T-helper 17 cell (primary cell): ENCODE data around the gene TGFB2. TPM values are rescaled to one million over a fixed set of nuclear protein-coding genes. Genes with fewer than 3 reads are reported as not detected.

Experiments used
- ATAC-seq: fragments of 150-1000 bp; cut with Tn5 transposase; 2 replicates; pipeline ENCODE4 v1.10.0; 2021; ENCODE audit warnings: mild to moderate bottlenecking, moderate library complexity
- DNase-seq, 3 donors: peaks; one replicate each; pipeline versions ENCODE4 v3.0.0 to v3.0.0-alpha.2; 2020 to 2021
- H3K9me3 ChIP-seq: one replicate; pipeline ENCODE4 v1.7.0; 2013; ENCODE audit warnings: low read length, mild to moderate bottlenecking; ENCODE audit not compliant: control insufficient read depth, poor library complexity, severe bottlenecking
- H3K27ac Mint-ChIP-seq: one replicate; pipeline ENCODE4 v1.8.0; 2022; ENCODE audit warnings: mild to moderate bottlenecking, moderate library complexity, mixed read lengths
- H3K27me3 Mint-ChIP-seq: one replicate; pipeline ENCODE4 v1.8.0; 2022; ENCODE audit warnings: mixed read lengths
- H3K36me3 Mint-ChIP-seq: one replicate; pipeline ENCODE4 v1.8.0; 2022; ENCODE audit warnings: low read depth, mixed read lengths
- H3K4me1 Mint-ChIP-seq: one replicate; pipeline ENCODE4 v1.8.0; 2022; ENCODE audit warnings: mild to moderate bottlenecking, mixed read lengths
- H3K4me3 Mint-ChIP-seq: one replicate; pipeline ENCODE4 v1.8.0; 2022; ENCODE audit warnings: mild to moderate bottlenecking, moderate library complexity, mixed read lengths
- total RNA-seq, 4 donors: library from RNA in 2 of 4; stranded (reverse) in 2 of 4; gene quantifications; one replicate each; pipeline ENCODE4 v1.2.3 and lab custom pipeline; 2022 to 2026

The TGFB2 gene
- total RNA-seq, 2 donors from 2014 or later = 0.17 to 3.0 TPM

DNA sequence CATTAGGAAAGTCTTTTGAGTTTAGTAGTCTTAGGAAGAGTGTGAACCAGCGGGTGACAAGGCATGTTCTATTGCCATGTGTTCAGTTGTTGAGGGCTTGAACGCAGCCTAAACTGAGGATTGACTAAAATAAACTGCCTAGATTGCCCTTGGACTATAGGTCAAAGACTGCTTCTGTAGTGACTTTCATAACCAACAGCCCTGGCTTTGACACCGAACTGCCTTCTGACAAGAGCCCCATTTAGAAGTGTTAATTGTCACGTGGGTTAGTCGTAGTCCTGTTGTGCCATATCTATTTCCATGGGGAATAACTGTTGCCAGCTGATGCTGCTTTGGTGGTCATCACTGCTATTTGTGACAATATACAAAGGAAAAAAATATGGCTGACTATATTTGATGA, 90.4 kb downstream of the TGFB2 start:
- Mint-ChIP-seq H3K27me3 (peaks cover 30% of the 10 kb centered on the region), H3K27ac (no peak overlapping the region), H3K36me3 (no peaks in the 10 kb centered on the region), H3K4me3 (no peak overlapping the region), H3K4me1 (no peaks in the 10 kb centered on the region)
- no peak for DNase-seq
- ATAC-seq = no peak
- no peaks in the 10 kb centered on the region for H3K9me3 ChIP-seq

DNA sequence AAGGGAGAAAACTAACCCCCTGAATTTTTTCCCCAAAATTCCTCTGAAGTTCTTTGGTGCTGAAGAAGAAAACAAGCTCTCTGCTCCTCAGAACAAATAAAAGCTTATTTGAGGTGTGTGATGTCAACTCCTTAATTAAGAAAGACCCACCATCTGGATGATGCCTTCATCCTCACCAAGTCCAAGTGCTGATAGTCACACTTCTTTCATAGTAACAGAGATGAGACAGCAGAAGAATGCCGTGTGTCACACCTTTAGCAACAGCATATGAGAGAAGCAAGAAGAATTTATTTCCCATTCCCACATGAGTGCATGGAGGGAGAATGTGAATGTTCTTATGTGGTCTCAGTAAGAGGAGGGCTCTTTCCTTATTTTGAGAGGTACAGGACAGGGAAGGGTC, 91.2 kb downstream of the TGFB2 start:
- no peak for ATAC-seq

DNA sequence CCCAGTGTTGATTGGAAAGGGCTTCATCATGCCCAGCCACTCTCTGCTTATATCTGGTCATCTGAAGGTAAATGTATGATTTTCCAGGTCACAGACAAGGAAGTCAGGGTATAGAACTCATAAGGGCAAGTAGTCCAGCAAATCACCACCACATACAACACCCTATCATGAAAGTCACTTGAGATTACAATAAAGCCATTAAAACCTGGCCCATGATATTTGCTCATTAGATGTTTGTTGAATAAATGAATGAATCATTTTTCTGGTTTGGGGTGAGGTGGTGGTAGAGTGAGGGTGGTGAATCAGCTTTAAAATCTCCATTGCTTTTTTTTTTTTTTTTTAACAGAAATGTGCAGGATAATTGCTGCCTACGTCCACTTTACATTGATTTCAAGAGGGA, 91.9 kb downstream of the TGFB2 start:
- DNase-seq = no peak
- no peaks in the 10 kb centered on the region for H3K9me3 ChIP-seq
- Mint-ChIP-seq H3K4me1 (no peaks in the 10 kb centered on the region), H3K27ac (no peak overlapping the region), H3K27me3 (peaks cover 37% of the 10 kb centered on the region), H3K36me3 (no peaks in the 10 kb centered on the region), H3K4me3 (no peak overlapping the region)
- no peak for ATAC-seq

More for the DNA sequence above, 91.2 kb downstream of the TGFB2 start:
- H3K27me3 Mint-ChIP-seq = peaks cover 37% of the 10 kb centered on the region
- no peak overlapping the region for H3K4me3 Mint-ChIP-seq
- H3K4me1 Mint-ChIP-seq = no peaks in the 10 kb centered on the region
- no peak overlapping the region for H3K27ac Mint-ChIP-seq
- no peaks in the 10 kb centered on the region for H3K9me3 ChIP-seq
- H3K36me3 Mint-ChIP-seq = no peaks in the 10 kb centered on the region
- DNase-seq = no peak

DNA sequence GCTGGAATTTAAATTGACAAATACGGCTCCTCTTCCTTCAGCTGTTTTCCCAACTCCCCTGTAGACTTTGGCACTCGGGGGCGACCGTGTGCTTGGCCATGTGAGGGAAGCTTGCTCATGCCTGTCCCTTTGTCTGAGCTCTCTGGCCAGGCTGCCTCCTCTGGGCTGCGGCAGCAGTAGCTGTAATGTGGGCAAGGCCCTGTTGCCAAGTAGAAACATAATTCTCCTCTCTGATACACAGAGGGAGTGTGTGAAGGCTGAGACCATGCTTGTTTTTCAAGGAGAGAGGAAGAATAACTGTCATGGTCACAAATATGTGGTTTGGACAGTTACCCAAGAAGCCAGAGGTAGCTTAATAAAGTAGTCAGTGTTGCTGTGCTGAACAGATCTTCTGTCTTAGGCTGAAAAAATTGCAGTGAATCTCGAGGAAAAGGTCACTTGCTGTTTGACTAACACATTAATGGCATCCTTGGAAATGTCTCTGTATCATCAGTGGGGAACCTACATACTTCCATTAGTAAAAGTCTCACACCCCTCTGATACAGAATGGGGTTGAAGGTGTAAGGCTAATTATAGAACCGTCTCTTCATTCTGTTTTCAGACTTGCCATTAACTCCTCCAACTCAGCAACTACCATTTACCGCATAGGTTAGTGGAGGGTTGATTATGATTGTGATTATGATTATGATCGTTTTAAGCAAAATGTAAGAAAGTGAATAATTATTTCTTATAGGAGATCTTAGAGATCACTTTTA, 94.6 kb downstream of the TGFB2 start:
- Mint-ChIP-seq H3K4me1 (no peaks in the 10 kb centered on the region), H3K27me3 (peaks cover 42% of the 10 kb centered on the region), H3K27ac (no peak overlapping the region), H3K36me3 (no peaks in the 10 kb centered on the region), H3K4me3 (no peak overlapping the region)
- no peak for ATAC-seq
- no peak for DNase-seq
- H3K9me3 ChIP-seq = no peaks in the 10 kb centered on the region

DNA sequence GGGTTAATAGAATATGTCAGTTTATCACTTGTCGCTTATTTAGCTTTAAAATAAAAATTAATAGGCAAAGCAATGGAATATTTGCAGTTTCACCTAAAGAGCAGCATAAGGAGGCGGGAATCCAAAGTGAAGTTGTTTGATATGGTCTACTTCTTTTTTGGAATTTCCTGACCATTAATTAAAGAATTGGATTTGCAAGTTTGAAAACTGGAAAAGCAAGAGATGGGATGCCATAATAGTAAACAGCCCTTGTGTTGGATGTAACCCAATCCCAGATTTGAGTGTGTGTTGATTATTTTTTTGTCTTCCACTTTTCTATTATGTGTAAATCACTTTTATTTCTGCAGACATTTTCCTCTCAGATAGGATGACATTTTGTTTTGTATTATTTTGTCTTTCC, 98.1 kb downstream of the TGFB2 start:
- Mint-ChIP-seq H3K4me3 (no peak overlapping the region), H3K36me3 (no peaks in the 10 kb centered on the region), H3K27ac (no peak overlapping the region), H3K4me1 (no peaks in the 10 kb centered on the region), H3K27me3 (peaks cover 27% of the 10 kb centered on the region)
- ATAC-seq (no peak), DNase-seq (no peak)
- no peaks in the 10 kb centered on the region for H3K9me3 ChIP-seq

DNA sequence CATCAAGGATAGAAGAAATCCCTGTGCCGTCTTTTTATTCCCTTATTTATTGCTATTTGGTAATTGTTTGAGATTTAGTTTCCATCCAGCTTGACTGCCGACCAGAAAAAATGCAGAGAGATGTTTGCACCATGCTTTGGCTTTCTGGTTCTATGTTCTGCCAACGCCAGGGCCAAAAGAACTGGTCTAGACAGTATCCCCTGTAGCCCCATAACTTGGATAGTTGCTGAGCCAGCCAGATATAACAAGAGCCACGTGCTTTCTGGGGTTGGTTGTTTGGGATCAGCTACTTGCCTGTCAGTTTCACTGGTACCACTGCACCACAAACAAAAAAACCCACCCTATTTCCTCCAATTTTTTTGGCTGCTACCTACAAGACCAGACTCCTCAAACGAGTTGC, 99.0 kb downstream of the TGFB2 start:
- DNase-seq (no peak), ATAC-seq (no peak)
- no peak overlapping the region for H3K4me3 Mint-ChIP-seq
- H3K27ac Mint-ChIP-seq = no peak overlapping the region
- H3K36me3 Mint-ChIP-seq = no peaks in the 10 kb centered on the region
- no peaks in the 10 kb centered on the region for H3K4me1 Mint-ChIP-seq
- peaks cover 22% of the 10 kb centered on the region for H3K27me3 Mint-ChIP-seq
- H3K9me3 ChIP-seq = no peaks in the 10 kb centered on the region

DNA sequence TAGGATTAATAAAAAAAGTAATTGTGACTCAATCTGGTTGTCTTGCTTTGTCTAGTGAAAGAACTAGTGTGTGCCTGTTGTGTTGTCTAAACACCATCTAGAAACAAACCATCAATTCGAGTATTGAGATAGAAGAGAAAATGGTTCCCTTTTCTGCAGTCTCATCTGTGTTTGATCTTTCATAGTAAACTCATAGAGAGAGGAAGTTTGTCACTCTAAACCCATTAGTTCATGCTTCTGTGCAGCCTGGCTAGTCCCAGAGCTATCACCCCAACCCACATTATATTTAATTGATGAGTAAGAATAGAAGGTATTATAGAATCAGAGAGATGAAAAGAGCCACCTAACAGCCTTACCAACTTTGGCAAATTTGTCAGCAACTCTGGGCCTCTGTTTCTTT, 99.5 kb downstream of the TGFB2 start:
- H3K36me3 Mint-ChIP-seq = no peaks in the 10 kb centered on the region
- peaks cover 18% of the 10 kb centered on the region for H3K27me3 Mint-ChIP-seq
- no peak overlapping the region for H3K4me3 Mint-ChIP-seq
- DNase-seq (no peak), ATAC-seq (no peak)
- H3K27ac Mint-ChIP-seq = no peak overlapping the region
- H3K9me3 ChIP-seq = no peaks in the 10 kb centered on the region
- no peaks in the 10 kb centered on the region for H3K4me1 Mint-ChIP-seq

DNA sequence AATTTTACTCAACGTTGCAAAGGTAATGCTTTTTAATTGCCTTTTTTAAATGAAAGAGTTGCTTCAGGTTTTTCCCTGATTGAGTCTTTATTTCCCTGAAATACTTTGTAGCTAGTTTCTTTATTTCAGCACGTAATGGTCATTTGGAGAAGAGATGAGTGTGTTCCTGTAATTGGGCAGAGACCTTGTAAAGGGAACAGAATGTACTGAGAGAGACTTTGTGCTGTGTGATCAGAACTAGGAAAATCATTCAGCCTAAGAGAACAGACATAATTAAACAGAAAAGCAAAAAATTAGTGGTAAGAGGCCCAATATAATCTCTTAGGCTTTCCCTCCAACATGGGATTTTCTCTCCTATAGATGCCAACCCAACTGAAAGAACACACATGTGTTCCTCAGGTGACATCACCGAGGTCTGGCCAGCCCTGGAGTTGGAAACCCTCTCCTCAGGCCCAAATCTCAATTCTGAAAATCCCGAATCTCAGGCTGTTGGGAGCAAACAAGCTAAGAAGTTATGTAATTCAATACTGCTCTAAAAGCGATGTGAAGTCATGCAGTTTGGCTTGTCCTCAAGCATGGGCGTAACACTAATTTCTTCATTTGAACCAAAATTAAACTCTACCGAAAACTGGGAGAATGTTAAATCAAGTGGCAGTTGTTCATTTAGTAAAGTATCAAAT, 102.0 kb downstream of the TGFB2 start:
- Mint-ChIP-seq H3K27ac (no peak overlapping the region), H3K36me3 (no peaks in the 10 kb centered on the region), H3K4me3 (no peak overlapping the region), H3K27me3 (peaks cover 5% of the 10 kb centered on the region), H3K4me1 (no peaks in the 10 kb centered on the region)
- no peaks in the 10 kb centered on the region for H3K9me3 ChIP-seq
- no peak for ATAC-seq
- no peak for DNase-seq

DNA sequence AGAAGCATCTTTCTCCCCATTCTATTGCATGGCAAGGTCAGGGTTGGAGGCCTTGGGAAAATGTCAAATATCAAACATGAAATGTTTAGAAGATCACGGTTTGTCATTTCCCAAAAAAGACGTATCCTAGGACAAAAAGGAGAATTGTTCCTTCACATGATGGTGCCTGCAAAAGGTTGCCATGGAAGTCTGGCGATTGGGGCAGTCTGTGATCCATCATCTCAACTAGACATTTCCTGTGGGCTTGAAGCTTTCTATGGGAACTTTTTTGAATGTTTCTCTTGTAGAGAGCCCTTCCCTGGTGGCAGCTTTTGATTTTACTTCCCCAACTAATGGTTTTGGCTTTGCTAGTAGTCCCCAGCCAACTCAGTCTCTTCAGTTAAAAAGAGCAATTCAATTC, 106.3 kb downstream of the TGFB2 start:
- no peak for DNase-seq
- Mint-ChIP-seq H3K4me3 (no peak overlapping the region), H3K27me3 (peaks cover 6% of the 10 kb centered on the region), H3K27ac (no peak overlapping the region), H3K4me1 (no peaks in the 10 kb centered on the region), H3K36me3 (no peaks in the 10 kb centered on the region)
- no peaks in the 10 kb centered on the region for H3K9me3 ChIP-seq
- no peak for ATAC-seq

DNA sequence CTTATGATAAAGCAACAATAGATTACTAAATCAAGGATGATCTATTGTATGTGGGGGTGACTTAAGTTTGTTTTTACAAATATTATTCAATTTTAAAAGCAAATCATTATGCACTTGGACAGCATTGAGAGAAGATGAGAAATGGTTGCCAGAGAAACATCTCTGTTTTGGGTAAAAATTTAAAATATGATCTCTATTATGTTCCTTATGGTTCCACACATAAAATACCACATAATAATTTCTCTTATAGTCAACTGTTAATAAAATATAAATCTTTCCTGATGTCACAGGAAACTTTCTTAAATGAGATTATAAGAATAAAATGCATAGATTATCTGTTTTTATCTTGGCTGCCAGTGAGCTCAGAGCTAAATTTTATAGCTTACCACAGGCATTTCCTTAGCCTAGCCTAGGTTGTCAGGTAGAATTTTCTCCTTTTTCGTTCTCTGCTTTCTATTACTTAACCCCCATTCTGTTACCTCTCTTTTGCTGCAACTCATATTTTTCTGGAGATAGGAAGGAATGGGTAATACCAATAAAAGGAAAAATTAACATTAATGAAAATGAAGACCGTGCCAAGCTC, 109.7 kb downstream of the TGFB2 start:
- DNase-seq (no peak), ATAC-seq (no peak)
- Mint-ChIP-seq H3K36me3 (no peaks in the 10 kb centered on the region), H3K4me1 (no peaks in the 10 kb centered on the region), H3K27me3 (peaks cover 10% of the 10 kb centered on the region), H3K4me3 (no peak overlapping the region), H3K27ac (no peak overlapping the region)
- H3K9me3 ChIP-seq = no peaks in the 10 kb centered on the region

DNA sequence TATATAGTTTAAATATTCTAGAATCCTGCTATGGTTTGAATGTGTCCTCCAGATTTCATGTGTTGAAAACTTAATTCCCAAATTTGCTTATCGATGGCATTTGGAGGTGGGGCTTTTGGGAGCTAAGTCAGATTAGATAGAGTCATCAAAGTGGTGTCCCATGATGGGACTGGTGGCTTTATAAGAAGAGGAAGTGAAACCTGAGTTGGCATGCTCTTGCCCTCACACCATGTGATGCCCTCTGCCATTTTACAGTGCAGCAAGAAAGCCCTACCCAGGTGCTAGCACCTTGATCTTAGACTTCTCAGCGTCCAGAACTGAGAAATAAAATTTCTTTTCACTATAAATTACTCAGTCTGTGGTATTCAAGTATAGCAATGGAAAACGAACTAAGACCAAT, 111.3 kb downstream of the TGFB2 start:
- Mint-ChIP-seq H3K27me3 (peaks cover 12% of the 10 kb centered on the region), H3K36me3 (no peaks in the 10 kb centered on the region), H3K27ac (no peak overlapping the region), H3K4me3 (no peak overlapping the region), H3K4me1 (no peaks in the 10 kb centered on the region)
- ATAC-seq (no peak), DNase-seq (no peak)
- H3K9me3 ChIP-seq = no peaks in the 10 kb centered on the region

DNA sequence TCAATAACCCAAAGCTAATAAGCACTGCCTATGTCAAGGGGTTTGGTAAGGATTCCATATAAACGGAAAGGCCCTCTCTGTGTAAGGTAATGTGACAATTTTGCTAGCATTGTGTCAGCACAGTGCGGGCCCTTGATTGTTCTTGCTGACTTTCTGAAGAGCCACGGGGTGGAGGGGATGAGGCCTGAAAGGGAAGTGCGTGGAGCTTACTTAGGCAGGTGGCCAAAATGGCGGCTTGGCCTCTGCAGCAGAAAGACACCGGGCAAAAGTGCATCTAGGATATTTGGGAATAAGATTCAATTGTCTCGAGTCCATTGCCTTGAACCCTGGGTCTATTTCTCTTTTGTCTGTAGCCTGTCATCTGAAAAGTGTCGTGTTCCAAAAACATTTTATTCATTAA, 114.3 kb downstream of the TGFB2 start:
- H3K9me3 ChIP-seq = no peaks in the 10 kb centered on the region
- Mint-ChIP-seq H3K27ac (no peak overlapping the region), H3K36me3 (no peaks in the 10 kb centered on the region), H3K4me1 (no peaks in the 10 kb centered on the region), H3K27me3 (peaks cover 13% of the 10 kb centered on the region), H3K4me3 (no peak overlapping the region)
- ATAC-seq (no peak), DNase-seq (no peak)

DNA sequence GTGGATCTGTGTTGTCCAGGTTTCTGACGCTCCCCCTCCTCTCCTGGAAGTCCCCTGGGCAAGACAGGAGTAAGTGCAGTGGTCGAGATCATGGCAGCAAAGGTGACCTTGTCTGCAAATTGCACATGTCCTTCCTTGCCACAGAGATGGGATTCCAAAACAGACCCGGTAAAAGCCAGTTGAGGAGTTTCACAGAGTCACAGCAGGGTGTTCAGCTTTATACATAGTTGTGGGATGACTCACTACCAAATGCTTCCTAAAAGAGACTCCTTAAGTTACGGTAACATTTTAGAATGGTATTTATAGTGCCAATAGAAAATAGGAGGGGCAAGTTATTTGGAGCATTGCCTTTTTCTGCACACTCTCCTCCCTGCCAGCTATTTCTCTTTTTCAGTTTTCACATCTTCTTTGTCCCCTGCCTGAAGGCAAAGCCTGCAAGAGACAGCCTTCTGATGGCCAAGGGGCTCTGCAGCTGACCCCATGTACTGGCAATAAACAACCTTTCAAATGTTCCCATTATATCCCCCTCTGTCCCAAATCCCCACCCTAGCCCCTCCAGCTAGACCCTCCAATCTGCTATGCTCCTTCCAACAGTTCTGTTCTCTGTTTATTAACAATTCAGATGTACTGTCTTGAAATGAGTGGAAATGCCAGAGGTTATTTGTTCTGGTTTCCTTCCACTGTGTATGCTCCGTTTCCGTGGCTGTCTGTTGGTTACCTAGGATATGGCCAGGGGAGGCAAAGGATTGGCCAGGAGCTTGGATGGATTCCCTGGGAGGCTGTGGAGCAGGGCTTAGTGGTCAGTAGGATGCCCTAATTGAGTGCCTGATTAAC, 115.0 kb downstream of the TGFB2 start:
- no peak for DNase-seq

More for the DNA sequence above, 115.0 kb downstream of the TGFB2 start:
- H3K9me3 ChIP-seq = no peaks in the 10 kb centered on the region
- no peaks in the 10 kb centered on the region for H3K4me1 Mint-ChIP-seq
- no peak for ATAC-seq
- no peak overlapping the region for H3K27ac Mint-ChIP-seq
- no peak overlapping the region for H3K4me3 Mint-ChIP-seq
- peaks cover 17% of the 10 kb centered on the region for H3K27me3 Mint-ChIP-seq
- H3K36me3 Mint-ChIP-seq = no peaks in the 10 kb centered on the region
